HepG2 (cell line): ENCODE measurements around the gene POLR1H. TPM values are rescaled to one million over a fixed set of nuclear protein-coding genes. Genes with fewer than 3 reads are reported as not detected.

ENCODE experiments used
- CEBPZ ChIP-seq: IDR thresholded peaks from 2 replicates; pipeline ENCODE4 v1.6.1; 2012; ENCODE audit warnings: low read length, improper control_type of control experiment
- HDAC2 ChIP-seq: sonication (generic); formaldehyde crosslinking; IDR thresholded peaks from 2 replicates; pipeline ENCODE4 v1.4.0; 2020; ENCODE audit warnings: missing genetic modification reagents
- MAX ChIP-seq: IDR thresholded peaks from 2 replicates; pipeline ENCODE4 v1.6.1; 2012; ENCODE audit warnings: inconsistent platforms
- MYNN ChIP-seq: sonication (generic); formaldehyde crosslinking; IDR thresholded peaks from 2 replicates; pipeline ENCODE4 v1.4.0; 2020; ENCODE audit warnings: mild to moderate bottlenecking, low read depth, missing genetic modification reagents
- SMARCE1 ChIP-seq: fragments of 450-650 bp; IDR thresholded peaks from 2 replicates; pipeline ENCODE4 v1.6.1; 2017; ENCODE audit warnings: borderline replicate concordance
- XRCC5 ChIP-seq: fragments of 200-400 bp; formaldehyde crosslinking; optimal IDR thresholded peaks from 2 replicates; pipeline ENCODE3; 2017; ENCODE audit warnings: mild to moderate bottlenecking, low read length
- ZNF12 ChIP-seq: sonication (generic); formaldehyde crosslinking; IDR thresholded peaks from 2 replicates; pipeline ENCODE4 v1.5.0; 2020; ENCODE audit warnings: missing genetic modification reagents
- ZNF235 ChIP-seq: sonication (generic); formaldehyde crosslinking; IDR thresholded peaks from 2 replicates; pipeline ENCODE4 v1.8.1; 2023; ENCODE audit warnings: mild to moderate bottlenecking, missing genetic modification reagents, borderline replicate concordance
- ZNF331 ChIP-seq: sonication (generic); formaldehyde crosslinking; IDR thresholded peaks from 2 replicates; pipeline ENCODE4 v1.4.0; 2020; ENCODE audit warnings: missing genetic modification reagents
- ZNF337 ChIP-seq: sonication (generic); formaldehyde crosslinking; IDR thresholded peaks from 2 replicates; pipeline ENCODE4 v1.5.1; 2020; ENCODE audit warnings: missing genetic modification reagents, low read depth, mild to moderate bottlenecking, borderline replicate concordance
- ZNF704 ChIP-seq: sonication (generic); formaldehyde crosslinking; IDR thresholded peaks from 2 replicates; pipeline ENCODE4 v1.8.1; 2023; ENCODE audit warnings: mild to moderate bottlenecking, inconsistent platforms, moderate library complexity, missing genetic modification reagents, borderline replicate concordance
- polyA plus RNA-seq, 8 experiments: library from polyadenylated mRNA; depleted of rRNA in 3 of 8; stranded (reverse) in 7 of 8; unstranded in 1 of 8; fragments of >200 nt; fragmentation: Illumina TruSeq in 4 of 8; extraction: Trizol in 4 of 8; gene quantifications; 2 replicates each; pipeline versions ENCODE4 v1.2.1 to v1.2.3, GENCODE V29; 2011 to 2016; ENCODE audit warnings: low read depth in 4 of 8, missing spikeins in 1 of 8, mixed read lengths in 1 of 8; ENCODE audit not compliant: insufficient read depth in 1 of 8
- total RNA-seq, 5 experiments: library from RNA; depleted of rRNA; stranded (reverse); fragments of >200 nt; fragmentation: Illumina TruSeq; extraction: Trizol; gene quantifications; 2 replicates each; pipeline ENCODE4 v1.2.3, GENCODE V29; 2016; ENCODE audit warnings: low read depth in 1 of 5
- TF ChIP-seq, protein P1 (sequence below): IDR thresholded peaks from 2 replicates; pipeline ENCODE4 v1.6.1; 2018; ENCODE audit warnings: missing genetic modification reagents, mild to moderate bottlenecking, missing compliant biosample characterization
- TF ChIP-seq, protein P2 (sequence below): sonication (generic); formaldehyde crosslinking; IDR thresholded peaks from 2 replicates; pipeline ENCODE4 v1.5.1; 2020; ENCODE audit warnings: mild to moderate bottlenecking, missing genetic modification reagents
- TF ChIP-seq, protein P3 (sequence below): sonication (generic); formaldehyde crosslinking; IDR thresholded peaks from 2 replicates; pipeline ENCODE4 v1.5.1; 2020; ENCODE audit warnings: missing genetic modification reagents, mild to moderate bottlenecking, borderline replicate concordance
- TF ChIP-seq, protein P4 (sequence below): sonication (generic); formaldehyde crosslinking; IDR thresholded peaks from 2 replicates; pipeline ENCODE4 v1.8.0; 2022; ENCODE audit warnings: missing genetic modification reagents, low read depth, mild to moderate bottlenecking, borderline replicate concordance
- TF ChIP-seq, protein P5 (sequence below): sonication (generic); formaldehyde crosslinking; IDR thresholded peaks from 2 replicates; pipeline ENCODE4 v1.4.0; 2020; ENCODE audit warnings: missing genetic modification reagents, borderline replicate concordance

The POLR1H gene
- total and polyA plus RNA-seq, 2 of the 13 experiments (the other 11 are each of a cell fraction or from before 2014, with no cell fraction given): 61.4 to 79.8 TPM

DNA sequence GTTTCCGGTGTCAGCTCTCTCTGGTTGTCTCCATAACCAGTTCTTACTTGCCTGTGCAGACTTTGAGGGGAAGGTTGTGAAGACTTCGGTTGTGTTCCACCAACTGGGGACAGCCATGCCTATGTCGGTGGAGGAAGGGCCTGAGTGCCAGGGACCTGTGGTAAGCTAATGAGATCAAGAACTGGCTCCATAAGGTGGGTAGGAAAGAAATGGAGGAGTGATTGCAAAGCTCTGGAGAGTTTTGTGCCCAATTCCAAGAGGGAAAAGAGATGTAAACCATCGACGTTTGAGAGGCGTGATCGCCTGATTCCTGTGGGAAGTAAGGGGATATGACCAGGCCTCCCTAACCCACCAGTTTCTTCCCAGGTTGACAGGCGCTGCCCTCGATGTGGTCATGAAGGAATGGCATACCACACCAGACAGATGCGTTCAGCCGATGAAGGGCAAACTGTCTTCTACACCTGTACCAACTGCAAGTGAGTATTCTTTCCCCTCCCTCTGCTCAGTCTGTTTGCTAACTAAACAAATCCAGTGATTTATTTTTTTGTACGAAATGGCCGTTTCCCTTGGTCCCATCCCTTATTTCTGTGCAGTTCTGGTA is 893 bp downstream of the POLR1H start (continued):
- TF ChIP-seq CEBPZ (no peak), ZNF337 (CRISPR knock-in tag) (0 out of 2 replicates have a peak, but pooled peaks have one; percentile 11), ZNF704 (CRISPR knock-in tag) (no peak), ZNF12 (CRISPR knock-in tag) (no peak), MYNN (CRISPR knock-in tag) (no peak), SMARCE1 (no peak), HDAC2 (CRISPR knock-in tag) (no peak), ZNF331 (no peak), XRCC5 (peak; percentile 17), ZNF235 (CRISPR knock-in tag) (no peak), MAX (no peak)
- TF ChIP-seq, protein P1, sequence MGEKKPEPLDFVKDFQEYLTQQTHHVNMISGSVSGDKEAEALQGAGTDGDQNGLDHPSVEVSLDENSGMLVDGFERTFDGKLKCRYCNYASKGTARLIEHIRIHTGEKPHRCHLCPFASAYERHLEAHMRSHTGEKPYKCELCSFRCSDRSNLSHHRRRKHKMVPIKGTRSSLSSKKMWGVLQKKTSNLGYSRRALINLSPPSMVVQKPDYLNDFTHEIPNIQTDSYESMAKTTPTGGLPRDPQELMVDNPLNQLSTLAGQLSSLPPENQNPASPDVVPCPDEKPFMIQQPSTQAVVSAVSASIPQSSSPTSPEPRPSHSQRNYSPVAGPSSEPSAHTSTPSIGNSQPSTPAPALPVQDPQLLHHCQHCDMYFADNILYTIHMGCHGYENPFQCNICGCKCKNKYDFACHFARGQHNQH: no peak
- TF ChIP-seq, protein P2, sequence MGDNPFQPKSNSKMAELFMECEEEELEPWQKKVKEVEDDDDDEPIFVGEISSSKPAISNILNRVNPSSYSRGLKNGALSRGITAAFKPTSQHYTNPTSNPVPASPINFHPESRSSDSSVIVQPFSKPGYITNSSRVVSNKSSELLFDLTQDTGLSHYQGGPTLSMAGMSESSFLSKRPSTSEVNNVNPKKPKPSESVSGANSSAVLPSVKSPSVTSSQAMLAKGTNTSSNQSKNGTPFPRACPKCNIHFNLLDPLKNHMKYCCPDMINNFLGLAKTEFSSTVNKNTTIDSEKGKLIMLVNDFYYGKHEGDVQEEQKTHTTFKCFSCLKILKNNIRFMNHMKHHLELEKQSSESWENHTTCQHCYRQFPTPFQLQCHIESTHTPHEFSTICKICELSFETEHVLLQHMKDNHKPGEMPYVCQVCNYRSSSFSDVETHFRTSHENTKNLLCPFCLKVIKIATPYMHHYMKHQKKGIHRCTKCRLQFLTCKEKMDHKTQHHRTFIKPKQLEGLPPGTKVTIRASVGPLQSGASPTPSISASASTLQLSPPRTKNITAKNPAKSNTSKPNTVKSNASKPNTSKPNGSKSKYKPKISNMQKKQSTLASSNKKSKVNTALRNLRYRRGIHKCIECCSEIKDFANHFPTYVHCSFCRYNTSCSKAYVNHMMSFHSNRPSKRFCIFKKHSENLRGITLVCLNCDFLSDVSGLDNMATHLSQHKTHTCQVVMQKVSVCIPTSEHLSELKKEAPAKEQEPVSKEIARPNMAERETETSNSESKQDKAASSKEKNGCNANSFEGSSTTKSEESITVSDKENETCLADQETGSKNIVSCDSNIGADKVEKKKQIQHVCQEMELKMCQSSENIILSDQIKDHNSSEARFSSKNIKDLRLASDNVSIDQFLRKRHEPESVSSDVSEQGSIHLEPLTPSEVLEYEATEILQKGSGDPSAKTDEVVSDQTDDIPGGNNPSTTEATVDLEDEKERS (CRISPR knock-in tag): no peak
- TF ChIP-seq, protein P3, sequence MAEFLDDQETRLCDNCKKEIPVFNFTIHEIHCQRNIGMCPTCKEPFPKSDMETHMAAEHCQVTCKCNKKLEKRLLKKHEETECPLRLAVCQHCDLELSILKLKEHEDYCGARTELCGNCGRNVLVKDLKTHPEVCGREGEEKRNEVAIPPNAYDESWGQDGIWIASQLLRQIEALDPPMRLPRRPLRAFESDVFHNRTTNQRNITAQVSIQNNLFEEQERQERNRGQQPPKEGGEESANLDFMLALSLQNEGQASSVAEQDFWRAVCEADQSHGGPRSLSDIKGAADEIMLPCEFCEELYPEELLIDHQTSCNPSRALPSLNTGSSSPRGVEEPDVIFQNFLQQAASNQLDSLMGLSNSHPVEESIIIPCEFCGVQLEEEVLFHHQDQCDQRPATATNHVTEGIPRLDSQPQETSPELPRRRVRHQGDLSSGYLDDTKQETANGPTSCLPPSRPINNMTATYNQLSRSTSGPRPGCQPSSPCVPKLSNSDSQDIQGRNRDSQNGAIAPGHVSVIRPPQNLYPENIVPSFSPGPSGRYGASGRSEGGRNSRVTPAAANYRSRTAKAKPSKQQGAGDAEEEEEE: peak; percentile 67; the same call in 1 of the 2 replicates
- TF ChIP-seq, protein P4, sequence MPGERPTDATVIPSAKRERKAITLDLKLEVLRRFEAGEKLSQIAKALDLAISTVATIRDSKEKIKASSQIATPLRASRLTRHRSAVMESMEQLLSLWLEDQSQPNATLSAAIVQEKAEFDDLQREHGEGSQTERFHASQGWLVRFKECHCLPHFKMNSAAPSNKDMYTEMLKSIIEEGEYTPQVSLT (CRISPR knock-in tag): no peak
- TF ChIP-seq, protein P5, sequence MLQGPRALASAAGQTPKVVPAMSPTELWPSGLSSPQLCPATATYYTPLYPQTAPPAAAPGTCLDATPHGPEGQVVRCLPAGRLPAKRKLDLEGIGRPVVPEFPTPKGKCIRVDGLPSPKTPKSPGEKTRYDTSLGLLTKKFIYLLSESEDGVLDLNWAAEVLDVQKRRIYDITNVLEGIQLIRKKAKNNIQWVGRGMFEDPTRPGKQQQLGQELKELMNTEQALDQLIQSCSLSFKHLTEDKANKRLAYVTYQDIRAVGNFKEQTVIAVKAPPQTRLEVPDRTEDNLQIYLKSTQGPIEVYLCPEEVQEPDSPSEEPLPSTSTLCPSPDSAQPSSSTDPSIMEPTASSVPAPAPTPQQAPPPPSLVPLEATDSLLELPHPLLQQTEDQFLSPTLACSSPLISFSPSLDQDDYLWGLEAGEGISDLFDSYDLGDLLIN (CRISPR knock-in tag): no peak; the same call in 1 of the 2 replicates
